Measurements from ENCODE around the gene UBTD2. TPM values are rescaled to one million over a fixed set of nuclear protein-coding genes. Genes with fewer than 3 reads are reported as not detected.
"Not testable (repeated sequence)": the region's sequence is repeated elsewhere in the genome, so short reads cannot be mapped to it uniquely, and the experiment has no call there.

UBTD2 gene, protein sequence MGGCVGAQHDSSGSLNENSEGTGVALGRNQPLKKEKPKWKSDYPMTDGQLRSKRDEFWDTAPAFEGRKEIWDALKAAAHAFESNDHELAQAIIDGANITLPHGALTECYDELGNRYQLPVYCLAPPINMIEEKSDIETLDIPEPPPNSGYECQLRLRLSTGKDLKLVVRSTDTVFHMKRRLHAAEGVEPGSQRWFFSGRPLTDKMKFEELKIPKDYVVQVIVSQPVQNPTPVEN
- 1 to 10 TPM; 7.7 TPM for total RNA-seq

DNA sequence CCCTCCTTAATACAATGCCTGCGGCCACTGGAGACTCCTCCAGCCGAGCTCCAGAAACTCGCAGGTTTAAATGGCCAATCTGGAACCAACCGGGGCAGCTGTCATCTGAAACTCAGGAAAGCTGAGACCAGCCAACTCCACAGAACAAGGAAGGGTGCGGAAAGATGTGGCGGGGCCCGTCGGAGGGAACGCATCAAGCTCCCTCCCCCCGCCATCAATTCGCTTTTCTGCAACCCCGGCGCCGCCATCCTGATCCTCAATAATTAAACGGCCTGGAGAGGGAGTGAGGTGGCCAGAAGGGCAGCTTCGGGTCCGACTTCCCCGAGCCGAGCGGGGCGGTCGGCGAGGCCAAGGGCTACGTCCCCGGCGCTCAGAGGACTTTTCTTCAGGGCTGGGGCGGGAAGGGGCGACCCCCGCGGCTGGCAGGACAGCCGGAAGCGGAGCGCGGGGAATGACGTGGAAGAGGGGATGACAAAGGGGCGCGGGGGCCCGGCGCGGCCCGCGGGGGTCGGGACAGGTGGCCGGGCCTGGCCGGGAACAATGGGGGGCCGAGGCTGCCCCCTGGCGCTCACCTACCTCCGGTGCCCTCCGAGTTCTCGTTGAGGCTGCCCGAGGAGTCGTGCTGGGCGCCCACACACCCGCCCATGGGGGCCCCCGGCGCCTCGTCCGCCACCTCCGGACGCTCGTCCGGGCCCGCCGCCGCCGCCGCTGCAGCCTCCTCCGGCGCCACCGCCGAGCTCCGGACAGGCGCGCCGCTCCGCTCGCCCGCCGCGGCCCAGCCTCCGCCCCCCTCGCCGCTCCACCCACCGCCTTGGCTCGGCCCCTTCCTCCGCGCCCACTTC is at the start of gene UBTD2:
Gene UBTD2 (minus strand): TSS at position 745 of the 842 bp plus-strand sequence. CDS start 99 bp downstream, at position 646.
- CTCF ChIA-PET, result interaction anchor here (0.5 to 1.8 kb wide), 12 partner anchors 10 to 377 kb away, joined by 3 to 9 read pairs (median 4); no protein-coding TSS in a partner anchor
- POLR2A ChIA-PET, result interaction anchor here (0.6 to 1.5 kb wide), 6 partner anchors 59 to 277 kb away, joined by 3 to 10 read pairs (median 4); partner anchors contain the start of gene STK10

DNA sequence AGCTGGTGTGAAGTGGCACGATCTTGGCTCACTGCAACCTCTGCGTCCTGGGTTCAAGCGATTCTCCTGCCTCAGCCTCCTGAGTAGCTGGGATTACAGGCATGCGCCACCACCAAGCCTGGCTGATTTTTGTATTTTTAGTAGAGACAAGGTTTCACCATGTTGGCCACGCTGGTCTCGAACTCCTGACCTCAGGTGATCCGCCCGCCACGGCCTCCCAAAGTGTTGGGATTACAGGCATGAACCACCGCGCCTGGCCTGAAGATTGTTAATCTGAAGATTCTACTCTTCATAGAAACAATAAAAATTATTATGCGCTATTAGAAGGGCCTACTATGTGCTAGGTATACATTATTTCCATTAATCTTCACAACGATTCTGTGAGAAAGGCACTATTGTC is 43.3 kb upstream of the UBTD2 start:
- POLR2A ChIA-PET, CTCF ChIA-PET: not testable (repeated sequence)

DNA sequence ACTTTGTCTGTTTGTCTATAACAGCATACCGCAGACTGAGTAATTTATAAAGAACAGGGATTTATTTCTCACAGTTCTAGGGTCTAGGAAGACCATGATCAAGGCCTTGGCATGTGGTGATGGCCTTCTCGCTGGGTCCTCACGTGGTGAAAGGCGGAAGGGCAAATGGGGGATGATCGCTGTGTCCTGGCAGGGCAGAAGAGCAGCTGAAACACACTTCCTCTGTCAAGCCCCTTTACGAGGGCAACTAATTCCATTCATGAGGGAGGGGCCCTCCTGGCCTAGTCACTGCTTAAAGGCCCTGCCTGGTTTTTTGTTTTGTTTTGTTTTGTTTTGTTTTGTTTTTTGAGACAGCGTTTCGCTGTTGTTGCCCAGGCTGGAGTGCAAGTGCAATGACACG is 41.9 kb upstream of the UBTD2 start:
- ChIA-PET CTCF (no interaction called here), POLR2A (interaction anchor here (0.5 kb wide), 1 partner anchor 21 kb away, joined by 3 read pairs; no protein-coding TSS in a partner anchor)

DNA sequence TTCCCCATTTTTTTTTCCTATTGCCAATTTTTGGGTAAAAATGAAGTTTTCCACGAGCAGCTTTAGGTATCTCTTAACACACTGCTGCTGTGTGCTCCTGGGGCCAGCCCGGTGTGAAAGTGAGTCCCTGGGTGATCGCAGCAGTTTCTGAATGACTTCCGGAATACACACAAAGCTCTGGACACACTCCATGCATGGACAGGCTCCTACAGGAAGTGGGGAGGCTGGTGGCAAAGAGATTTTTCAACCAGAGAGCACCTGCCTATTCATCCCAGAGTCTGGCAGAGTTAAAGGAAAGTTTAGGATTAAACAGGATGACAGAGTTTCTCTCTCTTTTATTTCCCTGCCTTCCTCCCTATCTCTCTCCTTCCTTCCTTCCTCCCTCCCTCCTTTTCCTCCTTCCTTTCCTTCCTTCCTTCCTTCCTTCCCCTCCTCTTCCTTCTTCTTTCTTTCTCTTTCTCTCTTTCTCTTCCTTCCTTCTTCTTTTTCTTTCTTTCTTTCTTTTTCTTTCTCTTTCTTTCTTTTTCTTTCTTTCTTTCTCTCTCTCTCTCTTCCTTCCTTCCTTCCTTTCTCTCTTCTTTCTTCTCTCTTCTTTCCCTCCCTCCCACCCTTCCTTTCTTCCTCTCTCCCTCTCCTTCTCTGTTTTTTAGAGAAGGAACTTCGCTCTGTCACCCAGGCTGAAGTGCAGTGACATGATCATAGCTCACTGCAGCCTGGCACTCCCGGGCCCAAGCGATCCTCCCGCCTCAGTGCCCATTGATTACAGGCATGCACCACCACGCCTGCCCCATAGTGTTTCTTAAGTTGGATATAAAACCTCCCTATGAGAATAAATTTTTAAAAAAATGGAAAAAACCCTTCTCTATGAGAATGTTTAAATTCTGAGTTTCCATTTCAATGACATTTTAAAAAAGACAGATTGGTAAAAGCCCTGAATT is 38.7 kb upstream of the UBTD2 start:
- ChIA-PET CTCF (interaction anchor here (0.6 to 1.2 kb wide), 2 partner anchors 28 to 54 kb away, joined by 3 to 4 read pairs; no protein-coding TSS in a partner anchor), POLR2A (no interaction called here)

DNA sequence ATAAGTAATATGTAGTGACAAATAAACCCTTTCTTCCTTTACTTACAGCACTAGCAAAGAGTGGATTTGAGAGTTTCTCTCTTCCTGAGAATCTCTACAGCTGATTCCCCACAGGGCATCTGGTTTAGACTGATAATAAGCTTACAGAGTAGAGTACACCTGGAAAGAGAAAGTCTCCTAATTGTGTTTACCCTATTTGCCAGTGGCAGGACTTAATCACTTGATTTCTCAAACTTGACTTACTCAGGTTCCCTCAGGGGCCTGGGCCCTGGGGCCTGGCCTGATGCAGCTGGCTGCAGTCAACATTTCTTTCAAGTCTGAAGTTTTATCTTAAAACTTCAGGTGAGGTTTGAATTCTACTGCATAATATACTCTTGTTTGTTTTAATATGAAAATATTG is 38.0 kb upstream of the UBTD2 start:
- ChIA-PET POLR2A (no interaction called here), CTCF (interaction anchor here (0.6 kb wide), 1 partner anchor 55 kb away, joined by 4 read pairs; no protein-coding TSS in a partner anchor)

DNA sequence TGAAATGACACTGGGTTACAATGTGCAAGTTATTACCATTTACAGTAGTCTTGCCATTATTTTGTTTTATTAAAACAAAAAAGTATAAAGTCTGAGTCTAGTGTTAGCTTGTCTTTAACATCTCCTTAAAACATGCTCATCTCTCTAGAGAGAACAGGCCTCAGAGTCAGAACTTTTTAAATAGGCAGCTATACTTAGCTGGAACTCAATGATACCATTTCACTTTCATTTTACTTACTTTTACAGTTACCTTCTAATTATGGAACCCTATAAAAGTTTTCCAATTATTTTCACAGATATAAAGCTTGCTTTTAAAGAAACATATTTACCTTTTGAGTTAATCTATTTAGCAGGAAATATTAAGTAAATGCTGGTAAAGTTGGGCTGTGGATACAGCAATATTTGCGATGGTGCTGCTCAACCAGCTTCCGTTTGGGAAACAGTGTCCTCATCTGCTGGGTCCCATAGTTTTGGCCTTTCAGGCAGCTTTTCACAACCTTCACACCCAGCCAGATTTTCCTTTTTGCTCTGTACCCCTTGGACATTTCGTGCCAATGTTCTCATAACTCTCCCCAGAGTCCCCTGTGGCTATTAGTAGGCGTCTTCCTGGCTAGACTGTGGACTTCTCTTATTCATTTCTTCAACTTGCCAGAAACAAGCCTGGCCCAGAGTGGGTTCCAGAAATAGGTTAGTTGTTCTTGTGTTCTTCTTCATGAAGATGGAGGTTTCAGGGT is 36.3 kb upstream of the UBTD2 start:
- CTCF ChIA-PET, result interaction anchor here (1.1 to 1.9 kb wide), 2 partner anchors 14 to 26 kb away, joined by 3 to 4 read pairs; no protein-coding TSS in a partner anchor
- POLR2A ChIA-PET, result no interaction called here

DNA sequence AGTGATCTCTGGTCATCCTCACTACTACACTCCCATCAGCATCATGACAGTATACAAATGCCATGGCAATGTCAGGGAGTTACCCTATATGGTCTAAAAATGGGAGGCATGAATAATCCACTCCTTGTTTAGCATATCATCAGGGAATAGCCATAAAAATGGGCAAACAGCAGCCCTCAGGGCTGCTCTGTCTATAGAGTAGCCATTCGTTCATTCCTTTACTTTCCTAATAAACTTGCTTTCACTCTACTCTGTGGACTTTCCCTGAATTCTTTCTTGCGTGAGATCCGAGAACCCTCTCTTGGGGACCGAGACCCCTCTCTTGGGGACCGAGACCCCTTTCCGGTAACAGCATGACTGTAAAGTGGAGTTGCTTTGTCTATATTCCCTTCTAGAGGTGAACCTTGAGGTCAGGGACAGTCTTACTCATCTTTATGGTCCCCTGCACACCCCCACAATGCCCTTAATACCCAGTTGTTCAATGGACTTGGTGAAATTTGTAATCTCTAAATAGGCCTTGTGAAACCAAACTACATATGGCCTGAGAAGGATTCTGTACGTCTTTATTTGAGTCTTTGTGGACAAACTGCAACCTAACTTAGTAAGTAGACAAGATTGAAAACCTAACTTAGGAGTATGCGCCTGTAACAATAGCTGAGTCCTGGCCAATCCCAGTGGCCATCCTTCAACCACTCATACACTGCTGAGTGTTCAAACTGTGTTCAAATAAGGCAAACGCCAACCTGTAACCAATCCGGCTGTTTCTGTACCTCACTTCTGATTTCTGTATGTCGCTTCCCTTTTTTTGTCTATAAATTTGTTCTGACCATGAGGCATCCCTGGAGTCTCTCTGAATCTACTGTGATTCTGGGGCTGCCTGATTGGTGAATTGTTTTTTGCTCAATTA is 32.3 kb upstream of the UBTD2 start:
- CTCF ChIA-PET, result no interaction called here
- POLR2A ChIA-PET, result no interaction called here

DNA sequence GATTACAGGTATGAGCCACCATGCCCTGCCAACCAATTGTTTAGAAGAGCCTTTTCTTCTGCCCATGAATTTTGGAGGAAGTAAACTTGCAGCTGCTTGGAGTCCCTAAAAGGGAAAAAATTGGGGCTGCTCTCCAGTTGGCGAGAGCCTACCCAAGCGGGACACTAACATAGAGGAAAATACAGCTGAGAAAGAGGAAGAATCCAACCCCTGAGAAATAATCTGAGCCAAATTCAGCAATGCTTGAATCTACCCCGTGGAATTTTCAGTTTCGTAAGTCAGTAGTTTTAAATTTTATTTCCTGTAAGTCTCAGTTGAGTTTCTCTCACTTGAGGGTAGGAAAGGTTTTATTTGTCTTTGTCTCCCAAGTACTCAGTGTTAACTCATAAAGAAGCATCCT is 30.4 kb upstream of the UBTD2 start:
- POLR2A ChIA-PET, result no interaction called here
- CTCF ChIA-PET, result no interaction called here

DNA sequence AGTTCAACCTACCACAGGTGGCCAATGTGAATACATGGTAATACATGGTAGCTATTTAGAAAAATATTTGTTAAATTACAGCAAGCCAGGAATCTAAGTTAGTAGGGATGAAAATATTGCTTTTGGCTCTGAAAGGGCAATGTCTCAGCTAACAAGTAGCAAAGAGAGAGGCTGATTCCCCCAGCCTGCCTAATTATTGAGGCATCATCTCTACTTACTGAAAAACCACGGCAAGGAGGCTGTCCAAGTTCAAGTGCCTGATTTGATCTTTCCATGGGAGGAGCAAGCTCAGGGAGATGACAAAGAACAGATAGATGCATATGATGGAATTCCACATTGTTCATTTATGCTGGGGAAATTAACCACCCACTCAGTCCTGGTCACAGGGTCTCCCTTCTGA is 28.7 kb upstream of the UBTD2 start:
- CTCF ChIA-PET, result no interaction called here

DNA sequence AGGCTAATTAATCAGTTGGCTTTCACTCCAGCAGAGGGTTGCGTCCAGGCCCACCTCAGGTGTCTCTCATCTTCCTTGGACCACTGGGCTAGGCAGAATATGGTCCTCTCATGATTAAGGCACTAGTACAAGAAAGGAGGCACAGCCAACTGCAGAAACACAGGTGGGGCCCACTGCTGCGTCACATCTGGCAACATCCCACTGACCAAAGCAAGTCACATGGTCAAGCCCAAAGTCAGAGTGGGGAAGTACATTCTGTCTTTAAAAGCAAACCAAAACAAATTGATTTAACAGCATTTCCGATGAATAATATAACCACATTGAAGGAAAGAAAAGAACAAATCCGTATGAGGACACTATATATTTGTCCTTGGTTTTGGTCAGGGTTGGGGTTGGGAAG is 28.0 kb upstream of the UBTD2 start:
- ChIA-PET POLR2A (no interaction called here), CTCF (no interaction called here)

More for the DNA sequence above, 28.7 kb upstream of the UBTD2 start:
- POLR2A ChIA-PET, result no interaction called here

DNA sequence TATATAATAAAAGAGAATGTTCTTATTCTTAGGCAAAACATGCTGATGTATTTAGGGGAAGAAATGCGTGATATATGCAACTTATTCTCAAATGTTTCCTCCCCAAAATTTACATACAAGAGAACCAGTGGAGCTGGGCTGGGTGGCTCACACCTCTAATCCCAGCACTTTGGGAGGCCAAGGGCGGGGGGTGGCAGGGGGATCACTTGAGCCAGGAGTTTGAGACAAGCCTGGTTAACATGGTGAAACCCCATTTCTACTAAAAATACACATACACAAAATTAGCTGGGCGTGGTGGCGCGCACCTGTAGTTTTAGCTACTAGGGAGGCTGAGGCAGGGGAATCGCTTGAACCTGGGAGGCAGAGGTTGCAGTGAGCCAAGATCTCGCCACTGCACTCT is 27.5 kb upstream of the UBTD2 start:
- ChIA-PET CTCF (no interaction called here), POLR2A (no interaction called here)

DNA sequence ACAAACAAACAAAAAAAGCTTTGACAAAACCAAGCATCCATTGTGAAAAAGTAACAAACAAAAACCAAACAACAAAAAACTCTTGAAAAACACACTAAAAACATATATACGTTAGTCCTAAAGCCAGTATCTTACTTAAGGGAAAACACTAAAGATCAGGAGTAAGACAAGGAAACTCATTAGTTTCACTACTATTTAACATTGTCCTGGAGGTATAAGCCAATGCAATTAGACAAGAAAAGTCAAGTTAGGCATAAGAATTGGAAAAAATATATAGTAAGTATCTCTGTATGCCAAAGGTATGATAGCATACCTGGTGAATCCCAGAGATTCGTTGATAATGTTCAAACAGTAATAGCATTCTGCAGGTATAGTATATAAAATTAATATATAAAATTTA is 21.8 kb upstream of the UBTD2 start:
- ChIA-PET POLR2A (no interaction called here), CTCF (no interaction called here)

DNA sequence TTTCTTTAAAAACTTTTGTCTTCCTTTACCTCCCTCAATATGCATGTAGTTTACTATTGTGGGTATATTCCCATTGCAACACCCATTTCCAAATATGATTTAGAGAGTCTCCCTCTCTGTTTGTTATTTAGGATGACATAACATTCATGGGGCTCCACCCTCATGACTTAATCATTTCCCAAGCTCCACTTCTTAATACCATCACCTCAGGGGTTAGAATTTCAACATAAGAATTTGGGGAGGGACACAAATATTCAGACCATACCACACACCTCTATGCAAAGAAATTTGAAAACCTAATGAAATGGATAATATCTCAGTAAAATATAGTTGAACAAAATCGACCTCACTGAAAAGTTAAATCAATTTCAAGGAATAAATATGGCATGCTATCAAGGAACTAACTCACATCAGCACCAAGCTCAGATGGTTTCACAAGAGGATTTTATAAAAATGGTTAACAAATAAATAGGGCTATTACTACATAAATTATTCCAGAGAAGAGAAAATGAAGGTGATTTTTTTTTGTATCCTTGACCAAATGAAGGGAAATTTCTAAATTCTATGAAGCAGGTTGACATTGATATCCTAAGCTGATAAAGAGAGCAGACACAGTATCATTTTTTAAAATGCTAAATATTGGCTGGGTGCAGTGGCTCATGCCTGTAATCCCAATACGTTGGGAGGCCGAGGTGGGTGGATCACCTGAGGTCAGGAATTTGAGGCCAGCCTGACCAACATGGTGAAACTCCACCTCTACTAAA is 20.2 kb upstream of the UBTD2 start:
- POLR2A ChIA-PET, result interaction anchor here (0.6 kb wide), 1 partner anchor 21 kb away, joined by 3 read pairs; no protein-coding TSS in a partner anchor
- CTCF ChIA-PET, result interaction anchor here (0.7 kb wide), 2 partner anchors 415 to 528 kb away, joined by 4 to 5 read pairs; no protein-coding TSS in a partner anchor

DNA sequence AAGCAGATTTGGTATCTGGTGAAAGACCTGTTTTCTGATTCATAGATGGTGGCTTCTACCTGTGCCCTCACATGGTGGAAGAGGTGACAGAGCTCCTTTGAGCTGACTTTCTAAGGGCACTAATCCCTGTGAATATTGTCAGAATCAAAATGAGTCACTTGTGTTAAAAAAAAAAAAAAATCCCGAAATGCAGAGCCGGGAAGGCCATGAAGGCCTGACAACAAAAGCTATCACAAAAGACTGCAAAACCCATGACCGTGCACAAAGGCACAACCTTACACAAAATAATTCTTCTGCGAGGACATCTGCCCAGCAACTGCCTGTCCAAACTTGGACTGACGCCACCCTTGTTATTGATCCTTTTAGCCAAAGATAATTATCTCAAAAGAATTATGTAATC is 19.6 kb upstream of the UBTD2 start:
- POLR2A ChIA-PET, result no interaction called here
- CTCF ChIA-PET, result no interaction called here

DNA sequence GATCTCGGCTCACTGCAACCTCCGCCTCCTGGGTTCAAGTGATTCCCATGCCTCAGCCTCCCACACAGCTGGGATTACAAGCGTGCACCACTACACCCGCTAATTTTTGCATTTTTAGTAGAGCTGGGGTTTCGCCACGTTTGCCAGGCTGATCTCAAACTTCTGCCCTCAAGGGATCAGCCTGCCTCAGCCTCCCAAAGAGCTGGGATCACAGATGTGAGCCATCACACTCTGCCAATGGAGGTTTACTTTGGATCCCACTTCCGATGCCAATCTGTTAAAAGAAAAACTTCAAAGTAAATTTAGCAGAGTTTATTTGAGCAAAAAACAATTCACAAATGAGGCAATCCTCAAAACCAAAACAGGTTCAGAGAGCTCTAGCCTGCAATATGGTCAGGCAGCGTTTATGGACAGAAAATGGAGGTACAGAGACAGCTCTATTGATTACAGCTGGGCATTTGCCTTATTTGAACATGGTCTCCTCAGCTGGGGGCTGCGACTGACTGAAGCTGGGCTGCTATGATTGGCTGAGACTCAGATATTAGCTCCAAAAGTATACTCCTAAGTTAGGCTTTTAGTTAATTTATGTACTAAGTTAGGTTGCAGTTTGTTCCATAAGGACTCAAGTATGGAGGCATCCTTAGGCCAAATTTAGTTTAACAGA is 18.6 kb upstream of the UBTD2 start:
- ChIA-PET CTCF (interaction anchor here (0.7 kb wide), 1 partner anchor 311 kb away, joined by 3 read pairs; no protein-coding TSS in a partner anchor), POLR2A (no interaction called here)

DNA sequence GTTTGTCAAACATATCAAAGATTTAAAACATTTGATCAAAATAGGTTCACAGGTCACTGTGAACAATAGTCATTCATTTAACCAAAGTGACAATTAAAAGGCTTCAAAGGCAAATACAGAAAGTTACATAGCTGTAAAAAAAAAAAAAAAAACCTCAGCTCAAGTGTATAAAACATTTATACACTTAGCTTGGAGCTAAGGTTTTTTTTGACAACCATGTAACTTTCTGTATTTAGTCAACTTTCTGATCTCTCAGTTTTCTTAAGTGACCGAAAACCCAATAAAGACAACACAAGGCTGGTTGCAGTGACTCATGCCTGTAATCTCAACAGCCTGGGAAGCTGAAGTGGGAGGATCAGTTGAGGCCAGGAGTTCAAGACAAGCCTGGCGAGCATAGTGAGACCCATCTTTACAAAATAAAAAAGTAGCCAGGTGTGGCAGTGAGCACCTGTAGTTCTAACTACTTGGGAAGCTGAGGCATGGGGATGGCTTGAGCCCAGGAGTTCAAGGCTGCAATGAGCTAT is 16.4 kb upstream of the UBTD2 start:
- POLR2A ChIA-PET, result no interaction called here

DNA sequence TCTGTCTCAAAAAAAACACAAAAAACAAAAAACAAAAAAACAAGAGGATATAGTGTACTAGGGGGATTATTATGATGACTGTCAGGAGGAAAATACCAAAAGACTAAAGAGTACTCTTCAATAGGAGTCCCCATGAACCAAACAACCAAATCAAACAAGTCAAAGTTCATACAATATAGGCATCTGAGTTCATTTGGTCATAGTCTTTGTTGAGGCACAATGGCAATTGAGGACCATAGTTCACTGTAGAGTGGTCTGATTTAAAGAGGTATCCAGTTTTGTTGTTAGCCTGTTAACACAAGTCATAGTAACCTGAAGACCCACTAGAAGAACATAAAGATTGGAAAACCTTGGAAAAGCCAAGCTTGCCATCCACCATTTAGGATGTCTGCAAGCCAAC is 11.3 kb upstream of the UBTD2 start:
- ChIA-PET POLR2A (no interaction called here), CTCF (no interaction called here)

More for the DNA sequence above, 16.4 kb upstream of the UBTD2 start:
- CTCF ChIA-PET, result interaction anchor here (0.6 kb wide), 1 partner anchor 96 kb away, joined by 3 read pairs; no protein-coding TSS in a partner anchor

All from activated CD8-positive, alpha-beta memory T cell treated with anti-CD3 and anti-CD28 coated beads for 36 hours (primary cell).